ENCODE results near the gene IFRD2.
A peak's percentile ranks its signal among the peaks of the same experiment; 100 is the strongest.
"Not testable (repeated sequence)": the region's sequence is repeated elsewhere in the genome, so short reads cannot be mapped to it uniquely, and the experiment has no call there.

The IFRD2 gene

GRCh38 chr3:50246517-50246954 is 45.7 kb downstream of the IFRD2 start:
- DNase-seq = peak; percentile 83

GRCh38 chr3:50245831-50246516 is 46.3 kb downstream of the IFRD2 start:
- peak; percentile 96 for DNase-seq

- DNase-seq = no peak
Observed at GRCh38 chr3:50245251-50245745, 46.9 kb downstream of the IFRD2 start.

GRCh38 chr3:50244813-50245212 is 47.4 kb downstream of the IFRD2 start:
- not testable (repeated sequence) for DNase-seq

GRCh38 chr3:50243543-50243895 is 48.7 kb downstream of the IFRD2 start:
- DNase-seq = no peak

GRCh38 chr3:50242851-50243542 is 49.2 kb downstream of the IFRD2 start:
- DNase-seq = peak; percentile 81

GRCh38 chr3:50242381-50242770 is 49.9 kb downstream of the IFRD2 start:
- no peak for DNase-seq

- no peak for DNase-seq
Observed at GRCh38 chr3:50241713-50242380, 50.4 kb downstream of the IFRD2 start.

- no peak for DNase-seq
Observed at GRCh38 chr3:50241163-50241562, 51.1 kb downstream of the IFRD2 start.

GRCh38 chr3:50239649-50240048 is 52.6 kb downstream of the IFRD2 start:
- DNase-seq = no peak

GRCh38 chr3:50238549-50239026 is 53.6 kb downstream of the IFRD2 start:
- DNase-seq = peak; percentile 87

- peak; percentile 94 for DNase-seq
Observed at GRCh38 chr3:50237754-50238548, 54.3 kb downstream of the IFRD2 start.
